HG03159 (cell line): ENCODE data around the gene MTERF1.
"Not testable (repeated sequence)": the region's sequence is repeated elsewhere in the genome, so short reads cannot be mapped to it uniquely, and the experiment has no call there.

ENCODE experiments used
- ATAC-seq: cut with Tn5 transposase; IDR thresholded peaks from one replicate; pipeline ENCODE4 v1.9.1; 2021; ENCODE audit warnings: mild to moderate bottlenecking, moderate library complexity; ENCODE audit not compliant: unreplicated experiment

MTERF1 gene

DNA sequence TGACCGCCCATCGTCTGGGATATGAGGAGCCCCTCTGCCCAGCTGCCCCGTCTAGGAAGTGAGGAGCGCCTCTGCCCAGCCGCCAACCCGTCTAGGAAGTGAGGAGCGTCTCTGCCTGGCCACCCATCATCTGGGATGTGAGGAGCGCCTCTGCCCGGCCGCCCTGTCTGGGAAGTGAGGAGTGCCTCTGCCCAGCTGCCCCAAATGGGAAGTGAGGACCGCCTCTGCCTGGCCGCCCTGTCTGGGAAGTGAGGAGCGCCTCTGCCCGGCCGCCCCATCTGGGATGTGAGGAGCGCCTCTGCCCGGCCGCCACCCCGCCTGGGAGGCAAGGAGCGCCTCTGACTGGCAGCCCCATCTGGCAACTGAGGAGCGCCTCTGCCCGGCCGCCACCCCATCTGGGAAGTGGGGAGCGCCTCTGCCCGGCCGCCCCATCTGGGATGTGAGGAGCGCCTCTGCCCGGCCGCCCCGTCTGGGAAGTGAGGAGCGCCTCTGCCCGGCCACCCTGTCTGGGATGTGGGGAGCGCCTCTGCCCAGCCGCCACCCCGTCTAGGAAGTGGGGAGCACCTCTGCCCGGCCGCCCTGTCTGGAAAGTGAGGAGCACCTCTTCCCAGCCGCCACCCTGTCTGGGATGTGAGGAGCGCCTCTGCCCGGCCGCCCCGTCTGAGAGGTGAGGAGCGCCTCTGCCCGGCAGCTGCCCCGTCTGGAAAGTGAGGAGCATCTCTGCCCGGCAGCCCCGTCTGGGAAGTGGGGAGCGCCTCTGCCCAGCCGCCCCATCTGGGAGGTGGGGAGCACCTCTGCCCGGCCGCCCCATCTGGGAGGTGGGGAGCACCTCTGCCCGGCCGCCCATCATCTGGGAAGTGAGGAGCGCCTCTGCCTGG lies 7.1 kb upstream of the MTERF1 start:
- ATAC-seq, result not testable (repeated sequence)

- no peak for ATAC-seq
Observed at GRCh38 chr7:91883676-91884362, 3.3 kb upstream of the MTERF1 start.

DNA sequence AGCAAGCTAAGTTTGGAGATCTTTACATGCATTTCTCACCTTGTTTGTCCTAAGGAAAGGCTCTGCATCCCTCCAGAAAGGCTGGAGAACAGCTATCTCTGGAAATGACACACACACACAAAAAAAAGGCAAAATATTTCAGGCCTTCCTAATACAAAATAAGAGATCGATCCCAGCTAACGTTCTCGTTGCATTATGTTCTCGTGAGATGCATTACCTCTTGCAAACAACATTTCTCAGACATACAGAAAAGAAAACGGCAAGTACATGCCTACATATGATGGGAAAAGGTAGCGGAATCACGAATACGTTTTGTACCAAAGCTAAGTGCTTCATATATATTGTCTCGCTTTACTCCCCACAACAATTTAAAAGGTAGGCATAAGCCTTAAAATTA lies 488 bp downstream of the MTERF1 start:
- peak; percentile 11 for ATAC-seq

DNA sequence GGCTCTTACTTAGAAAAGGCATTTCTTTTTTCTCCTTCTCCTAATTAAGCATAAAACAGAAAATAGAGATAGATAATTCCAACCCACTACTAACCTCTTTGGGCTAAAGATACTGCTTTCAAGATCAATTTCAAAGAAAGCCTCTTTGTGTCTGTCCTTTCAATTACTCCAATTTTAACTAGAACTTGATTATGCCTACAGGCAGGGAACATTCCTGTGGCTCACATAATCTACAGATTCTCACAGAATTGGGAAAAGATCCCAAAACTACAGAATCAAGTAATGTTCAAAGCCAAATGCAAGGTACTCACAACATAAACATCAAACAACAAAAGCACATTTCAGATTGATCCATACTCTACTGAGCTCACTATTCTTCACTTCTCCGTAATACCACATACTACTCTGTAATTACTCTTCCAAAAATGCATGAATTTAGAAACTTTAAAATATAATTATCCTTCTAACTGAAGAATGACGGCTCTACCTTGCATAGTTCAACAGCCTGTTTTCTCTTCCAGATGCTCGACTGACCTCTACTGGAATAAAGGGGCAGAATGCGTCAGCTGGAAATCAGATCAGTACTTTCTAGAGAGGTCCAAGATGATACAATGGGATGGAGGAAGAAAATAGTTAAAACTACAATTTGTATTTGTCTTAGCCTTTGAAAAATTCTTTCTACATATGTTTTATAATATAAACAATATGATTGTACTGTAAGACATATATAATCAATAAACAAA lies 3.9 kb downstream of the MTERF1 start:
- no peak for ATAC-seq

GRCh38 chr7:91875851-91876250 lies 4.7 kb downstream of the MTERF1 start:
- ATAC-seq, result no peak

GRCh38 chr7:91872928-91873327 lies 7.6 kb downstream of the MTERF1 start:
- ATAC-seq, result no peak

GRCh38 chr7:91872069-91872468 lies 8.4 kb downstream of the MTERF1 start:
- ATAC-seq, result no peak

- ATAC-seq, result no peak
Observed at GRCh38 chr7:91869661-91870060, 10.8 kb downstream of the MTERF1 start.

- no peak for ATAC-seq
Observed at GRCh38 chr7:91866599-91867148, 13.8 kb downstream of the MTERF1 start.

- ATAC-seq, result no peak
Observed at GRCh38 chr7:91865511-91865910, 15.0 kb downstream of the MTERF1 start.

DNA sequence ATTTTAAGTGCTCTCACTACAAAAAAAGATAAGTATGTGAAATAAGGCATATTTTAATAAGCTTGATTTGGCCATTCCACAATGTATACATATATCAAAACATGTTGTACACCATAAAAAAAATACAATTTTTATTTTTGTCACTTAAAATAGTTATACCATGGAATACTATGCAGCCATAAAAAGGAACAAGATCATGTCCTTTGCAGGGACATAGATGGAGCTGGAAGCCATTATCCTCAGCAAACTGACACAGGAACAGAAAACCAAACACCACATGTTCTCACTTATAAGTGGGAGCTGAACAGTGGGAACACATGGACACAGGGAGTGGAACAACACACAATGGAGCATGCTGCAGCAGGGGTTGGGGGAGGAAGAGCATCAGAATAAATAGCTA lies 15.9 kb downstream of the MTERF1 start:
- ATAC-seq, result not testable (repeated sequence)

DNA sequence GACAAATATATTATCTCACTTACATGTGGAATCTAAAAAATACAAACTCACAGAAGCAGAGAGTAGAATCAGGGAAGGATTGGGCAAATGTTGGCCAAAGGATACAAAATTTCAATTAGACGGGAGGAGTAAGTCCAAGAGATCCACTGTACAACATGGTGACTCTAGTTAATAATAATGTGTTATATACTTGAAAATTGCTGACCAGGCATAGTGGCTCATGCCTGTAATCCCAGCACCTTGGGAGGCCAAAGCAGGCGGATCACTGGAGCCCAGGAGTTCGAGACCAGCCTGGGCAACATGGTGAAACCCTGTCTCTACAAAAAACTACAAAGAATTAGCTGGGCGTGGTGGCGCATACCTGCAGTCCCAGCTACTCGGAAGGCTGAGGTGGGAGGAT lies 16.4 kb downstream of the MTERF1 start:
- ATAC-seq, result no peak

- peak; percentile 76 for ATAC-seq
Observed at GRCh38 chr7:91852263-91852741, 28.2 kb downstream of the MTERF1 start.

DNA sequence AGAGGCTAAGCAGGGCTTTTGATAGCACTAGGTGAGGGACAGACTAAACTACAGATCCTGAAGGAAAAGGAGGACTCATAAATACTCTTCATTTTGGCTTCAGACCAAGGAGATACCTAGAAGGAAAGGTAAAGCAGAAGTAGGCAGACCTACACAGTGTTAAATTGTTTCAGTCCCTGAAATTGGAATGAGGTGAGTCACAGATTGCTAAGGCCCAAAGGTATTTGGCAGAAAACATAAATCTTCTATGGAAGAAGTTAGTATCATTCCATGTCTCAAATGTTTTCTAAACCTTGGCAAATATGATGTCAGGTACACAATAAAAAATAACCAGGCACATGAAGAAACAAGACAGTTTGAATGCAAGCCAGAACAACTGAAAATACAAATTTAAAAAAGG lies 30.0 kb downstream of the MTERF1 start:
- no peak for ATAC-seq

GRCh38 chr7:91847876-91848588 lies 32.5 kb downstream of the MTERF1 start:
- no peak for ATAC-seq

- no peak for ATAC-seq
Observed at GRCh38 chr7:91847231-91847630, 33.3 kb downstream of the MTERF1 start.

DNA sequence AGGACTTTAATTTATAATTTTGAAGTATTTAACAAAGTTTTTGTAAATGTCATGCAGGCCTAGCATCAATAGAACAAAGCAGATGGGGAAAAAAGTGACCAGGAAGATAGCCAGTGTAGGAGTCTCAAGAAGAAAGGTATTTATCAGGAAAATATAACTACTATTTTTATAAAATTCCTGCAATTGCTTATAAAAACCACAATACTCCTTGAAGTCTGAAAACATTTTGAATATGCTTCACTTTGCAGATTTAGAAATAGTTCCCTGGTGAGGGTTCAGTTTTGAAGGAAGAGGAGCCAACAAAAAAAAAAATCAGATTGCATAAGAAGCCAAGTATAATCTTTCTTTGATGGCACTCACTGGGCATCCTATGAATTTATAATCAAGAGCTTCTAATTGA lies 34.1 kb downstream of the MTERF1 start:
- ATAC-seq, result no peak

DNA sequence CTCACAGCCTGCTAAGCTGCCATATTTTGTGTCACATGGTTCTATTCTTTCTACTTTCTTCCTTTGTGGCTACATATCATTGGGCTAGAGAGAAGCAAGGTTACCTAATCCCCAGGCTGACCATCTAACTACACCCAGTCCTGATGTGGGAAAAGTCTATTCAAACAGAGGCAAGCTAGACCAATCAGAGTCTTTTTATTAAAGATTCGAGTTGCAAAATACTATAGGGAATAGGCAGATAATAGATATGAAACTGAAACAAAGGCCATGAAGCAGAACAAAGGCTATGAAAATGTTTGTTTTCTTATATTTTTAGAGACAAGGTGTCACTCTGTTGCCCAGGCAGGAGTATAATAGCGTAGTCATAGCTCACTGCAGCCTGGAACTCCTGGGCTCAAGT lies 36.7 kb downstream of the MTERF1 start:
- peak; percentile 89 for ATAC-seq

DNA sequence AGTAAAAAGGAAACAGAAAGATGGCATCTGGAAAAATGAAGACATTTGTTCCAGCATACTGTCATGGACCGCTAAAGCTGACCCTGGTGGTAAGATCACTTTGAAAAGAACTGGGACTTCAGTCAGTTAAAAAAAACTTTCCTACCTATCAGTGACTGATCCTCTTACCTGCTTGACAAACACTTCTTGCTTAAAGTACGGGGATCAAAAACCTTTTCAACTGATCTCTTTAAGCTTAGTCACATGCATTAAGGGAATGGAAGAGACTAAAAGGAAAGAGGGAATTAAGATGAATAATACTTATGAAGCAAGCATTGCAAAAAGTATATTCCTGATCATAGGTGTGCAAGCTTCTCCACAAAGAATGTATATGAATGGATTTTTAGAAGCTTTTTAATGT lies 42.1 kb downstream of the MTERF1 start:
- no peak for ATAC-seq

GRCh38 chr7:91837397-91838070 lies 43.0 kb downstream of the MTERF1 start:
- ATAC-seq, result no peak
